ENCODE results near the gene PTP4A2.

PTP4A2 gene

GRCh38 chr1:31872658-31873636, 65.2 kb downstream of the PTP4A2 start:
- no peak overlapping the region for H3K9ac ChIP-seq (ENCODE audit: low read length)
- no peaks in the 10 kb centered on the region for H3K9me3 ChIP-seq (ENCODE audit: control insufficient read depth, low read length)
- peaks cover 5% of the 10 kb centered on the region for H3K4me1 ChIP-seq (ENCODE audit: control insufficient read depth, insufficient read depth, low read length)
- no peaks in the 10 kb centered on the region for H3K27me3 ChIP-seq (ENCODE audit: control insufficient read depth, insufficient read depth, low read length)
- no peak overlapping the region for H3K4me3 ChIP-seq (ENCODE audit: low read length)
- H3K36me3 ChIP-seq (ENCODE audit: control insufficient read depth, insufficient read depth, low read length), result no peaks in the 10 kb centered on the region

GRCh38 chr1:31871703-31872102, 66.5 kb downstream of the PTP4A2 start:
- Histone ChIP-seq H3K4me3 (ENCODE audit: low read length) (no peak overlapping the region), H3K9ac (ENCODE audit: low read length) (no peak overlapping the region), H3K4me1 (ENCODE audit: control insufficient read depth, insufficient read depth, low read length) (peaks cover 5% of the 10 kb centered on the region), H3K9me3 (ENCODE audit: control insufficient read depth, low read length) (no peaks in the 10 kb centered on the region), H3K36me3 (ENCODE audit: control insufficient read depth, insufficient read depth, low read length) (no peaks in the 10 kb centered on the region), H3K27me3 (ENCODE audit: control insufficient read depth, insufficient read depth, low read length) (no peaks in the 10 kb centered on the region)

- Histone ChIP-seq H3K27me3 (ENCODE audit: control insufficient read depth, insufficient read depth, low read length) (no peaks in the 10 kb centered on the region), H3K4me3 (ENCODE audit: low read length) (no peak overlapping the region), H3K4me1 (ENCODE audit: control insufficient read depth, insufficient read depth, low read length) (no peaks in the 10 kb centered on the region), H3K9me3 (ENCODE audit: control insufficient read depth, low read length) (no peaks in the 10 kb centered on the region), H3K36me3 (ENCODE audit: control insufficient read depth, insufficient read depth, low read length) (no peaks in the 10 kb centered on the region), H3K9ac (ENCODE audit: low read length) (no peak overlapping the region)
These were observed 68.0 kb downstream of the PTP4A2 start for GRCh38 chr1:31870086-31870736.

- no peak overlapping the region for H3K9ac ChIP-seq (ENCODE audit: low read length)
- H3K36me3 ChIP-seq (ENCODE audit: control insufficient read depth, insufficient read depth, low read length), result no peaks in the 10 kb centered on the region
- no peaks in the 10 kb centered on the region for H3K27me3 ChIP-seq (ENCODE audit: control insufficient read depth, insufficient read depth, low read length)
- no peaks in the 10 kb centered on the region for H3K4me1 ChIP-seq (ENCODE audit: control insufficient read depth, insufficient read depth, low read length)
- H3K4me3 ChIP-seq (ENCODE audit: low read length), result no peak overlapping the region
- H3K9me3 ChIP-seq (ENCODE audit: control insufficient read depth, low read length), result no peaks in the 10 kb centered on the region
These were observed 68.7 kb downstream of the PTP4A2 start for GRCh38 chr1:31869449-31869848.

GRCh38 chr1:31868862-31869261, 69.3 kb downstream of the PTP4A2 start:
- Histone ChIP-seq H3K36me3 (ENCODE audit: control insufficient read depth, insufficient read depth, low read length) (no peaks in the 10 kb centered on the region), H3K4me3 (ENCODE audit: low read length) (no peak overlapping the region), H3K4me1 (ENCODE audit: control insufficient read depth, insufficient read depth, low read length) (no peaks in the 10 kb centered on the region), H3K9ac (ENCODE audit: low read length) (no peak overlapping the region), H3K9me3 (ENCODE audit: control insufficient read depth, low read length) (no peaks in the 10 kb centered on the region), H3K27me3 (ENCODE audit: control insufficient read depth, insufficient read depth, low read length) (no peaks in the 10 kb centered on the region)

GRCh38 chr1:31867546-31867945, 70.6 kb downstream of the PTP4A2 start:
- Histone ChIP-seq H3K9ac (ENCODE audit: low read length) (no peak overlapping the region), H3K27me3 (ENCODE audit: control insufficient read depth, insufficient read depth, low read length) (no peaks in the 10 kb centered on the region), H3K36me3 (ENCODE audit: control insufficient read depth, insufficient read depth, low read length) (no peaks in the 10 kb centered on the region), H3K9me3 (ENCODE audit: control insufficient read depth, low read length) (no peaks in the 10 kb centered on the region), H3K4me3 (ENCODE audit: low read length) (no peak overlapping the region), H3K4me1 (ENCODE audit: control insufficient read depth, insufficient read depth, low read length) (no peaks in the 10 kb centered on the region)

- Histone ChIP-seq H3K4me3 (ENCODE audit: low read length) (no peak overlapping the region), H3K9me3 (ENCODE audit: control insufficient read depth, low read length) (no peaks in the 10 kb centered on the region), H3K9ac (ENCODE audit: low read length) (no peak overlapping the region), H3K4me1 (ENCODE audit: control insufficient read depth, insufficient read depth, low read length) (no peaks in the 10 kb centered on the region), H3K36me3 (ENCODE audit: control insufficient read depth, insufficient read depth, low read length) (no peaks in the 10 kb centered on the region), H3K27me3 (ENCODE audit: control insufficient read depth, insufficient read depth, low read length) (no peaks in the 10 kb centered on the region)
These were observed 71.6 kb downstream of the PTP4A2 start for GRCh38 chr1:31866450-31867032.

GRCh38 chr1:31865728-31866449, 72.3 kb downstream of the PTP4A2 start:
- no peak overlapping the region for H3K4me3 ChIP-seq (ENCODE audit: low read length)
- no peaks in the 10 kb centered on the region for H3K9me3 ChIP-seq (ENCODE audit: control insufficient read depth, low read length)
- H3K9ac ChIP-seq (ENCODE audit: low read length), result no peak overlapping the region
- H3K27me3 ChIP-seq (ENCODE audit: control insufficient read depth, insufficient read depth, low read length), result no peaks in the 10 kb centered on the region
- H3K36me3 ChIP-seq (ENCODE audit: control insufficient read depth, insufficient read depth, low read length), result no peaks in the 10 kb centered on the region
- H3K4me1 ChIP-seq (ENCODE audit: control insufficient read depth, insufficient read depth, low read length), result no peaks in the 10 kb centered on the region

- H3K9me3 ChIP-seq (ENCODE audit: control insufficient read depth, low read length), result no peaks in the 10 kb centered on the region
- no peak overlapping the region for H3K4me3 ChIP-seq (ENCODE audit: low read length)
- H3K36me3 ChIP-seq (ENCODE audit: control insufficient read depth, insufficient read depth, low read length), result no peaks in the 10 kb centered on the region
- H3K4me1 ChIP-seq (ENCODE audit: control insufficient read depth, insufficient read depth, low read length), result no peaks in the 10 kb centered on the region
- no peak overlapping the region for H3K9ac ChIP-seq (ENCODE audit: low read length)
- no peaks in the 10 kb centered on the region for H3K27me3 ChIP-seq (ENCODE audit: control insufficient read depth, insufficient read depth, low read length)
These were observed 76.1 kb downstream of the PTP4A2 start for GRCh38 chr1:31862071-31862470.

GRCh38 chr1:31861346-31861745, 76.8 kb downstream of the PTP4A2 start:
- no peaks in the 10 kb centered on the region for H3K9me3 ChIP-seq (ENCODE audit: control insufficient read depth, low read length)
- H3K27me3 ChIP-seq (ENCODE audit: control insufficient read depth, insufficient read depth, low read length), result no peaks in the 10 kb centered on the region
- H3K36me3 ChIP-seq (ENCODE audit: control insufficient read depth, insufficient read depth, low read length), result no peaks in the 10 kb centered on the region
- H3K4me3 ChIP-seq (ENCODE audit: low read length), result no peak overlapping the region
- H3K4me1 ChIP-seq (ENCODE audit: control insufficient read depth, insufficient read depth, low read length), result no peaks in the 10 kb centered on the region
- no peak overlapping the region for H3K9ac ChIP-seq (ENCODE audit: low read length)

- H3K9ac ChIP-seq (ENCODE audit: low read length), result no peak overlapping the region
- no peaks in the 10 kb centered on the region for H3K36me3 ChIP-seq (ENCODE audit: control insufficient read depth, insufficient read depth, low read length)
- no peak overlapping the region for H3K4me3 ChIP-seq (ENCODE audit: low read length)
- H3K27me3 ChIP-seq (ENCODE audit: control insufficient read depth, insufficient read depth, low read length), result no peaks in the 10 kb centered on the region
- H3K9me3 ChIP-seq (ENCODE audit: control insufficient read depth, low read length), result no peaks in the 10 kb centered on the region
- peaks cover 7% of the 10 kb centered on the region for H3K4me1 ChIP-seq (ENCODE audit: control insufficient read depth, insufficient read depth, low read length)
These were observed 77.6 kb downstream of the PTP4A2 start for GRCh38 chr1:31860581-31860980.

All from mucosa of stomach (tissue), 1 donor.